A549 (cell line): ENCODE measurements around the gene PSMG1. TPM values are rescaled to one million over a fixed set of nuclear protein-coding genes. Genes with fewer than 3 reads are reported as not detected.

ENCODE experiments used
- ATAC-seq, 2 experiments: fragments of 200-7000 bp in 1 of 2; fragments of >200 bp in 1 of 2; cut with Nextera tagmentation in 1 of 2; cut with Tn5 transposase in 1 of 2; 3 replicates each; pipeline versions ENCODE4 v1.8.0 to v1.9.1; 2018 to 2020; ENCODE audit warnings: mild to moderate bottlenecking in 1 of 2, moderate library complexity in 1 of 2
- CTCF ChIA-PET: fragments of 300-600 bp; sonication (Branson Sonifier 250); formaldehyde crosslinking; extraction: SDS; loops from one replicate; lab custom pipeline; 2021; ENCODE audit warnings: antibody characterized with exemption, inconsistent platforms; lab: Yijun Ruan, JAX
- POLR2A ChIA-PET: fragments of 350-600 bp; formaldehyde crosslinking; extraction: SDS; loops from one replicate; lab custom pipeline; 2021; ENCODE audit warnings: antibody characterized with exemption, inconsistent platforms; lab: Yijun Ruan, JAX
- DNase-seq, 2 experiments: peaks; one replicate each; pipeline versions ENCODE4 v3.0.0 to v3.0.0-alpha.2; 2011 to 2016; ENCODE audit warnings: low read depth in 1 of 2, low spot score in 1 of 2
- FAIRE-seq: peaks from 2 replicates; lab custom pipeline; 2011; peaks lifted over from hg19 to GRCh38; lab: Jason Lieb, UNC
- H3K27ac ChIP-seq, 2 experiments: fragments of >200 bp; sonication (Bioruptor Twin); formaldehyde crosslinking; 3 replicates each; pipeline ENCODE4 v1.5.1; 2016 to 2017
- H3K4me1 ChIP-seq: fragments of >200 bp; sonication (Bioruptor Twin); formaldehyde crosslinking; 3 replicates; pipeline ENCODE4 v1.6.1; 2016
- H3K4me2 ChIP-seq: fragments of >200 bp; sonication (Bioruptor Twin); formaldehyde crosslinking; 3 replicates; pipeline ENCODE4 v1.6.1; 2016
- H3K4me3 ChIP-seq: fragments of >200 bp; sonication (Bioruptor Twin); formaldehyde crosslinking; 3 replicates; pipeline ENCODE4 v1.5.1; 2016
- H3K9me3 ChIP-seq: fragments of >200 bp; sonication (Bioruptor Twin); formaldehyde crosslinking; 3 replicates; pipeline ENCODE4 v1.6.1; 2016
- CEBPB ChIP-seq, 2 experiments: fragments of >200 bp in 1 of 2; sonication (Bioruptor Twin) in 1 of 2; formaldehyde crosslinking in 1 of 2; IDR thresholded peaks; 2 replicates each; pipeline ENCODE4 v1.6.1; 2012 to 2016
- EHF ChIP-seq: fragments of 250-450 bp; sonication (Bioruptor Pico); IDR thresholded peaks from 2 replicates; pipeline ENCODE4 v1.5.0; 2020; ENCODE audit warnings: mild to moderate bottlenecking
- ESRRA ChIP-seq: fragments of 150-350 bp; IDR thresholded peaks from 2 replicates; pipeline ENCODE4 v1.6.1; 2014; ENCODE audit warnings: mild to moderate bottlenecking, low read length, borderline replicate concordance
- GATA3 ChIP-seq: IDR thresholded peaks from 2 replicates; pipeline ENCODE4 v1.6.1; 2012; ENCODE audit warnings: borderline replicate concordance
- HOXA7 ChIP-seq: fragments of 250-450 bp; sonication (Bioruptor Pico); IDR thresholded peaks from 2 replicates; pipeline ENCODE4 v1.5.0; 2020; ENCODE audit warnings: mild to moderate bottlenecking, moderate library complexity
- JUN ChIP-seq, 2 experiments: fragments of >200 bp; sonication (Bioruptor Twin); formaldehyde crosslinking; IDR thresholded peaks; 2 replicates in 1 of 2; 3 replicates in 1 of 2; pipeline ENCODE4 v1.6.1; 2016 to 2017
- KDM1A ChIP-seq: fragments of 200-600 bp; sonication (generic); IDR thresholded peaks from 2 replicates; pipeline ENCODE4 v1.6.1; 2016; ENCODE audit warnings: low read depth, mild to moderate bottlenecking
- KDM5A ChIP-seq: fragments of 200-600 bp; sonication (generic); IDR thresholded peaks from 2 replicates; pipeline ENCODE4 v1.6.1; 2016; ENCODE audit warnings: antibody characterized with exemption, mild to moderate bottlenecking
- MAX ChIP-seq: IDR thresholded peaks from 2 replicates; pipeline ENCODE4 v1.6.1; 2012
- MYC ChIP-seq: IDR thresholded peaks from 2 replicates; pipeline ENCODE4 v1.6.1; 2012; ENCODE audit warnings: mild to moderate bottlenecking, inconsistent platforms, low read length, improper control_type of control experiment, borderline replicate concordance
- NR3C1 ChIP-seq: fragments of >200 bp; sonication (Bioruptor Twin); formaldehyde crosslinking; IDR thresholded peaks from 3 replicates; pipeline ENCODE4 v1.6.1; 2017
- PHF8 ChIP-seq: fragments of 200-600 bp; sonication (generic); IDR thresholded peaks from 2 replicates; pipeline ENCODE4 v1.6.1; 2016; ENCODE audit warnings: low read depth, mild to moderate bottlenecking, antibody characterized with exemption, moderate library complexity, borderline replicate concordance
- POLR2AphosphoS2 ChIP-seq: conservative IDR thresholded peaks from 2 replicates; pipeline ENCODE4 v1.6.1; 2012; ENCODE audit warnings: low read length, improper control_type of control experiment, inconsistent platforms
- RCOR1 ChIP-seq: fragments of 150-350 bp; IDR thresholded peaks from 2 replicates; pipeline ENCODE4 v1.6.1; 2014; ENCODE audit warnings: antibody characterized with exemption, low read length, low read depth
- TFCP2L1 ChIP-seq: fragments of 250-450 bp; sonication (Bioruptor Pico); IDR thresholded peaks from 2 replicates; pipeline ENCODE4 v1.5.0; 2021; ENCODE audit warnings: mild to moderate bottlenecking
- ZC3H11A ChIP-seq: fragments of 450-650 bp; IDR thresholded peaks from 2 replicates; pipeline ENCODE4 v1.6.1; 2014; ENCODE audit warnings: antibody characterized with exemption, mild to moderate bottlenecking
- ZFP36 ChIP-seq: fragments of 450-650 bp; IDR thresholded peaks from 2 replicates; pipeline ENCODE4 v1.6.1; 2014; ENCODE audit warnings: borderline replicate concordance; ENCODE audit not compliant: partially characterized antibody
- ZNF302 ChIP-seq: fragments of 250-450 bp; sonication (Bioruptor Pico); IDR thresholded peaks from 2 replicates; pipeline ENCODE4 v1.9.0; 2021; ENCODE audit warnings: inconsistent platforms, mild to moderate bottlenecking, moderate library complexity
- WGBS: methylation state at CpG from one replicate; pipeline ENCODE4 v1.1.6; 2017; ENCODE audit errors: missing lambda C conversion rate; 5-methylcytosine and 5-hydroxymethylcytosine counted together
- polyA plus RNA-seq, 4 experiments: library from polyadenylated mRNA; depleted of rRNA in 3 of 4; stranded (reverse); fragments of >200 nt; fragmentation: RNase III in 1 of 4; extraction: RNeasy Plus Mini Kit Qiagen cat#74134 plus additional on column Dnase treatment in 1 of 4; gene quantifications; 2 replicates in 3 of 4; 3 replicates in 1 of 4; pipeline ENCODE4 v1.2.3, GENCODE V29; 2011 to 2017
- TF ChIP-seq, protein P1 (sequence below): fragments of >200 bp; sonication (Bioruptor Twin); formaldehyde crosslinking; IDR thresholded peaks from 3 replicates; pipeline ENCODE4 v1.5.1; 2016
- TF ChIP-seq, protein P2 (sequence below): fragments of 150-350 bp; IDR thresholded peaks from 2 replicates; pipeline ENCODE4 v1.6.1; 2014; ENCODE audit warnings: low read depth, mild to moderate bottlenecking, low read length
- TF ChIP-seq, protein P3 (sequence below): IDR thresholded peaks from 2 replicates; pipeline ENCODE4 v1.6.1; 2012

Gene PSMG1
- polyA plus RNA-seq, 2 of the 4 experiments (the other 2 are of a cell fraction) = 95.8 to 96.0 TPM

DNA sequence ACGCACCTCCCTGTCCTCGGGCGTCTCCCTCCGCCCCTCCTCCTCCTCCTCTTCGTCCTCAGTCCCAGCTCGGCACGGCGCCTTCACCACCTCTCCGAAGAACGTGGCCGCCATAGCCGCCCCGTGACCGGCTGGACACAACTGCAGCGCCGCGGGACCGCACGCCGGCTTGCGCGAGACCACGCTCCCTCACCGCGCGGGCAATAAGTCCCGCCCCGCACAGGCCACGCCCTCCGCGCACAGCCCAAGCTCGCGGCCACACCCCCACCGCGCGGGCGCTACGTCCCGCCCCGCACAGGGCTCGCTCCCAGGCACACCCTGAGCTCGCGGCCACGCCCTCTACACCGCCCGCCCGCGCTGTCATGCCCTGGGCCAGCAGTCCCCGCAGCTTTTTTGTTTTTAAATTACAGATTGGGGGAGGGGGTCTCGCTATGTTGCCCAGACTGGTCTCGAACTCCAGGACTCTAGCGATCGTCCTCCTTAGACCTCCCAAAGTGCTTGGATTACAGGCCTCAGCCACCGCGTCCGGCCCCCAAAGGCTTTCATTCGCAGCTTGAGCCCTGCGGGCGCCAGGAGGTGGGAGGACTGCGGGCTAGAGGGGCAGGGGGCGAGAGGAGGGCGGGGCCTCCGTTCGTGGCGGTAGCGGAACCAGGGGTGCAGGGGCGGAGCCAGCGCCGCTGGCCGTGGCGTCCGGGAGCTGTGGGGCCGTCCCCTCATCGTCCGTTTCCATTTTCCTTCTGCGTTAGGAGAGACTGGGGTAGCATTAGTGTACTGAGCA is at the start of gene PSMG1 (continued):
- TF ChIP-seq POLR2AphosphoS2 (peak; percentile 47; the same call in 1 of the 2 replicates), MAX (peak; percentile 77), EHF (CRISPR knock-in tag) (no peak), HOXA7 (CRISPR knock-in tag) (no peak), GATA3 (no peak), TFCP2L1 (CRISPR knock-in tag) (peak; percentile 86), ZNF302 (CRISPR knock-in tag) (no peak), KDM5A (no peak), ESRRA (no peak), ZC3H11A (no peak), PHF8 (peak; percentile 94; the same call in 1 of the 2 replicates)
- TF ChIP-seq, protein P1, sequence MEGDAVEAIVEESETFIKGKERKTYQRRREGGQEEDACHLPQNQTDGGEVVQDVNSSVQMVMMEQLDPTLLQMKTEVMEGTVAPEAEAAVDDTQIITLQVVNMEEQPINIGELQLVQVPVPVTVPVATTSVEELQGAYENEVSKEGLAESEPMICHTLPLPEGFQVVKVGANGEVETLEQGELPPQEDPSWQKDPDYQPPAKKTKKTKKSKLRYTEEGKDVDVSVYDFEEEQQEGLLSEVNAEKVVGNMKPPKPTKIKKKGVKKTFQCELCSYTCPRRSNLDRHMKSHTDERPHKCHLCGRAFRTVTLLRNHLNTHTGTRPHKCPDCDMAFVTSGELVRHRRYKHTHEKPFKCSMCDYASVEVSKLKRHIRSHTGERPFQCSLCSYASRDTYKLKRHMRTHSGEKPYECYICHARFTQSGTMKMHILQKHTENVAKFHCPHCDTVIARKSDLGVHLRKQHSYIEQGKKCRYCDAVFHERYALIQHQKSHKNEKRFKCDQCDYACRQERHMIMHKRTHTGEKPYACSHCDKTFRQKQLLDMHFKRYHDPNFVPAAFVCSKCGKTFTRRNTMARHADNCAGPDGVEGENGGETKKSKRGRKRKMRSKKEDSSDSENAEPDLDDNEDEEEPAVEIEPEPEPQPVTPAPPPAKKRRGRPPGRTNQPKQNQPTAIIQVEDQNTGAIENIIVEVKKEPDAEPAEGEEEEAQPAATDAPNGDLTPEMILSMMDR = no peak

GRCh38 chr21:39232861-39233291 is 49.6 kb upstream of the PSMG1 start:
- FAIRE-seq (no peak), ATAC-seq (no peak)
- CTCF ChIA-PET = no interaction called here
- Histone ChIP-seq H3K4me2 (no peak overlapping the region), H3K27ac (no peak overlapping the region), H3K9me3 (no peaks in the 10 kb centered on the region), H3K4me3 (no peak overlapping the region)
- TF ChIP-seq JUN (IDR thresholded peaks at IDR 0.05) = no peak
- TF ChIP-seq NR3C1 = no peak
- no peak for TF ChIP-seq HOXA7 (CRISPR knock-in tag)
- TF ChIP-seq KDM1A = no peak
- no peak for TF ChIP-seq GATA3
- no peak for TF ChIP-seq EHF (CRISPR knock-in tag)
- TF ChIP-seq, protein P2, sequence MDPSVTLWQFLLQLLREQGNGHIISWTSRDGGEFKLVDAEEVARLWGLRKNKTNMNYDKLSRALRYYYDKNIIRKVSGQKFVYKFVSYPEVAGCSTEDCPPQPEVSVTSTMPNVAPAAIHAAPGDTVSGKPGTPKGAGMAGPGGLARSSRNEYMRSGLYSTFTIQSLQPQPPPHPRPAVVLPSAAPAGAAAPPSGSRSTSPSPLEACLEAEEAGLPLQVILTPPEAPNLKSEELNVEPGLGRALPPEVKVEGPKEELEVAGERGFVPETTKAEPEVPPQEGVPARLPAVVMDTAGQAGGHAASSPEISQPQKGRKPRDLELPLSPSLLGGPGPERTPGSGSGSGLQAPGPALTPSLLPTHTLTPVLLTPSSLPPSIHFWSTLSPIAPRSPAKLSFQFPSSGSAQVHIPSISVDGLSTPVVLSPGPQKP = no peak
- TF ChIP-seq MAX = no peak
- TF ChIP-seq, protein P3, sequence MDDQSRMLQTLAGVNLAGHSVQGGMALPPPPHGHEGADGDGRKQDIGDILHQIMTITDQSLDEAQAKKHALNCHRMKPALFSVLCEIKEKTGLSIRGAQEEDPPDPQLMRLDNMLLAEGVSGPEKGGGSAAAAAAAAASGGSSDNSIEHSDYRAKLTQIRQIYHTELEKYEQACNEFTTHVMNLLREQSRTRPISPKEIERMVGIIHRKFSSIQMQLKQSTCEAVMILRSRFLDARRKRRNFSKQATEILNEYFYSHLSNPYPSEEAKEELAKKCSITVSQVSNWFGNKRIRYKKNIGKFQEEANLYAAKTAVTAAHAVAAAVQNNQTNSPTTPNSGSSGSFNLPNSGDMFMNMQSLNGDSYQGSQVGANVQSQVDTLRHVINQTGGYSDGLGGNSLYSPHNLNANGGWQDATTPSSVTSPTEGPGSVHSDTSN = no peak
- TF ChIP-seq CEBPB (IDR thresholded peaks at IDR 0.05) = no peak
- no peak for TF ChIP-seq RCOR1
- TF ChIP-seq MYC = no peak
- TF ChIP-seq ZFP36 = no peak
- TF ChIP-seq, all 56 proteins: peak for 0
- no peak for DNase-seq
- H3K4me1 ChIP-seq = no peaks in the 10 kb centered on the region
- WGBS = 91% methylated on average over 3 of the region's 3 CpGs
- POLR2A ChIA-PET = no interaction called here
